ENCODE data around the gene OR12D2.
"Not testable (repeated sequence)": the region's sequence is repeated elsewhere in the genome, so short reads cannot be mapped to it uniquely, and the experiment has no call there.

OR12D2 gene

DNA sequence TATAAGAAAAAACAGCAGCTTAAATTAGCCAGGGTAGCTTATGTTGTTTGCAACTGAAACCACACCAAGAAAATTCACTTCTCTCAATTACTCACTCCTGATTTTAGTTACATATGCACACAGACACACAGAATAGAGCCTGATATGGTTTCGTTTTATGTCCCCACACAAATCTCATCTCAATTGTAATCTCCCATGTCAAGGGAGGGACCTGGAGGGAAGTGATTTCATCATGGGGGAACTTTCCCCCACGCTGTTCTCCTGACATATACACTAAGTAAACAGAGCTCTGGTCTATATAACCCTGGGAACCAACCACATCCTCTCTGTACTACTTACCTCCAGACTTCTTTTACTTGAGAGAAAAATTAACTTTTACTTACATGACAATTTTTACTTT, 29.1 kb downstream of the OR12D2 start:
- 0 out of 2 replicates have a peak, but pooled peaks cover 5% of the 10 kb centered on the region for H3K27me3 ChIP-seq
- TF ChIP-seq, protein P1, sequence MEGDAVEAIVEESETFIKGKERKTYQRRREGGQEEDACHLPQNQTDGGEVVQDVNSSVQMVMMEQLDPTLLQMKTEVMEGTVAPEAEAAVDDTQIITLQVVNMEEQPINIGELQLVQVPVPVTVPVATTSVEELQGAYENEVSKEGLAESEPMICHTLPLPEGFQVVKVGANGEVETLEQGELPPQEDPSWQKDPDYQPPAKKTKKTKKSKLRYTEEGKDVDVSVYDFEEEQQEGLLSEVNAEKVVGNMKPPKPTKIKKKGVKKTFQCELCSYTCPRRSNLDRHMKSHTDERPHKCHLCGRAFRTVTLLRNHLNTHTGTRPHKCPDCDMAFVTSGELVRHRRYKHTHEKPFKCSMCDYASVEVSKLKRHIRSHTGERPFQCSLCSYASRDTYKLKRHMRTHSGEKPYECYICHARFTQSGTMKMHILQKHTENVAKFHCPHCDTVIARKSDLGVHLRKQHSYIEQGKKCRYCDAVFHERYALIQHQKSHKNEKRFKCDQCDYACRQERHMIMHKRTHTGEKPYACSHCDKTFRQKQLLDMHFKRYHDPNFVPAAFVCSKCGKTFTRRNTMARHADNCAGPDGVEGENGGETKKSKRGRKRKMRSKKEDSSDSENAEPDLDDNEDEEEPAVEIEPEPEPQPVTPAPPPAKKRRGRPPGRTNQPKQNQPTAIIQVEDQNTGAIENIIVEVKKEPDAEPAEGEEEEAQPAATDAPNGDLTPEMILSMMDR (IDR thresholded peaks at IDR 0.05; ENCODE audit: low read depth, low read length): no peak
- no peaks in the 10 kb centered on the region for H3K9me3 ChIP-seq
- no peak for DNase-seq
- H3K4me1 ChIP-seq: no peaks in the 10 kb centered on the region
- H3K4me3 ChIP-seq (ENCODE audit: low read depth, low read length): no peak overlapping the region
- H3K36me3 ChIP-seq: no peaks in the 10 kb centered on the region

DNA sequence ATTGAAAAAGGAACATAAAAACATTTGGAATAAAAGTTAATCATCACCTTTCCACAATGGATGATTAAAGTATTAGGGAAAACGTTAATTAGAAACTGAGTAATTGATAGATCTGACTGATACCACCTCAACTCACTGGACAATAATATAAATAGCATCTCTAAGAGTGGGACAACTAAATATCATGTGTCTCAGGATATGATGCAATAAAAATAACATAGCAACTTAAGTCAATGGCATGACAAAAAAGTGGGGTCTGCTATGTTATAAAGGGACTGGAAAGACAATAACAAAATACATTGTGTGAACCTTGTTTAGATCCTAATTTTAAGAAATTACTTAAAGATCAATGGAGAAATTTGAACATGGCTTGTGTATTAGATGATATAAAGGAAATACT, 29.6 kb downstream of the OR12D2 start:
- TF ChIP-seq, protein P1 (IDR thresholded peaks at IDR 0.05; ENCODE audit: low read depth, low read length): no peak
- no peak for DNase-seq
- Histone ChIP-seq H3K27me3 (0 out of 2 replicates have a peak, but pooled peaks cover 5% of the 10 kb centered on the region), H3K4me3 (ENCODE audit: low read depth, low read length) (no peak overlapping the region), H3K9me3 (no peaks in the 10 kb centered on the region), H3K4me1 (no peaks in the 10 kb centered on the region), H3K36me3 (no peaks in the 10 kb centered on the region)

DNA sequence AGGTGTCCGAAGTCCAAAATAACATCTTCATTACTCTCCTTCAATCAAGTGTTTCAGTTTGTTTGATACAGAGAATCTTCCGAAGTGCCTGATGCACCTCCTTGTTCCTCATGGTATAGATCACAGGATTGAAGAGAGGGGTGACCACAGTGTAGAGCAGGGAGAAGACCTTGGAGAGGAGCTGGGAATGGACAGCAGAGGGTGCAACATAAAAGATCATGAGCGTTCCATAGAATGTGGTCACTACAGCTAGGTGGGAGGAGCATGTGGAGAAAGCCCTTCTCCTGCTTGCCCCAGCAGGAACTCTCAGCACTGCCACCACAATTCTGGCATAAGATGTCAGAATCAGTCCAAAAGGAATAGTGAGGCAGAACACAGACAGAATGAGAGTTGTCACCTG, 31.2 kb downstream of the OR12D2 start:
- no peak overlapping the region for H3K4me3 ChIP-seq (ENCODE audit: low read depth, low read length)
- DNase-seq: no peak
- H3K9me3 ChIP-seq: no peaks in the 10 kb centered on the region
- H3K36me3 ChIP-seq: no peaks in the 10 kb centered on the region
- H3K4me1 ChIP-seq: no peaks in the 10 kb centered on the region
- TF ChIP-seq, protein P1 (IDR thresholded peaks at IDR 0.05; ENCODE audit: low read depth, low read length): no peak
- H3K27me3 ChIP-seq: no peaks in the 10 kb centered on the region

DNA sequence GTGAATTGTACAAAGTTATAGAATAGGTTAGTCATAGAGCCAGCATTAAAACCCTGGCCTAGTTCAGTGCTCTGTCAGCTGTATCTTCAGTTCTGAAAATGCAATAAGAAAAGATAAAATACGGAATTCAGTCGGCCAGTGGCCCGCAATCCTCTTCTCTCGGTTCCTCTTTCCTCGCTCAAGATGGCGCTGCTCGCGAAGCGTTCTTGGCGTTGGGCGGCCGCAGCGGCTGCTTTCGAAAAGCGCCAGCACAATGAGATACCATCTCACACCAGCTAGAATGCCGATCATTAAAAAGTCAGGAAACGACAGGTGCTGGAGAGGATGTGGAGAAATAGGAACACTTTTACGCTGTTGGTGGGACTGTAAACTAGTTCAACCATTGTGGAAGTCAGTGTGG, 41.3 kb downstream of the OR12D2 start:
- H3K4me1 ChIP-seq; H3K9me3 ChIP-seq; H3K27me3 ChIP-seq; H3K36me3 ChIP-seq; H3K4me3 ChIP-seq (ENCODE audit: low read depth, low read length); DNase-seq: not testable (repeated sequence)

DNA sequence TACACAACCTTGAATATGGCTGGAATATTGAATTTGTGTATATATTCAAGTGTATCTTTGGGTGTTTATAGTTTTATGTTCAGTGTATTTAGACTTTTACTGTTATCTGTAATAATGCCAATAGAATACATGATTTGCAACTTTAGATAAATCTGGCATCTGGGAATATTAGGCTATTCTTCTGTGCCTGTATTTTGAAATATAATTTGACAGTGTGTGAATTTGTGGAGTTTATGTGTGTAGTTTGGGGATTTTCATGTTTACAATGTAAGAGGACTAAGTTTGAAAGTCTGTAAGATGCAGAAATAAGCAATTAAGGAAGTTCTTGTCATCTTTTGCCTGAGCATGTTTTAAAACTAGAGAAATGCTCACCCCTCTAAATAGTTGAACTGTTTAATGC, 43.6 kb downstream of the OR12D2 start, which contains the start of gene OR10C1:
Gene OR10C1 (plus strand): TSS at position 301 of the 400 bp plus-strand sequence. CDS start 710 bp downstream, outside the sequence.
- Histone ChIP-seq H3K27me3 (no peaks in the 10 kb centered on the region), H3K36me3 (no peaks in the 10 kb centered on the region), H3K9me3 (no peaks in the 10 kb centered on the region), H3K4me1 (no peaks in the 10 kb centered on the region), H3K4me3 (ENCODE audit: low read depth, low read length) (no peak within 1 kb of the TSS)
- no peak for DNase-seq
- TF ChIP-seq, protein P1 (IDR thresholded peaks at IDR 0.05; ENCODE audit: low read depth, low read length): no peak

DNA sequence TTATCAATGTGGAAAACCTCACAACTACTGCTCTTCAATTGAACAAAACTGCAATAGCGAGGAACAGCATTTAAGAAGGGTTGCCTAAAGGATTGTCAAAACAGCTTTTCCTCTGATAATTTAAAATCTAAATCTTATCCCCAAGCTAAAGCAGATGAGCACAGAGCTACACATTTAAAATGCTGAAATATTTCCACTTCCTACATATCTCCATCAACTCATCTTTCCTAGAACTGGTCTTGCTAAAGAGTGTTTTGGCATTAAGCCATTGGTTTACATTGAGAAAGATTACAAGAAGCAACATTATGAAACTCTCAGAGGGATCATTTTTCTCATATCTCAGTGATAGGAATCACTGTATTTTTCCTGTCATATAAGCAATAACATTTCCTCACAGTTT, 47.3 kb downstream of the OR12D2 start:
- TF ChIP-seq, protein P1 (IDR thresholded peaks at IDR 0.05; ENCODE audit: low read depth, low read length): no peak
- DNase-seq: no peak
- no peaks in the 10 kb centered on the region for H3K36me3 ChIP-seq

DNA sequence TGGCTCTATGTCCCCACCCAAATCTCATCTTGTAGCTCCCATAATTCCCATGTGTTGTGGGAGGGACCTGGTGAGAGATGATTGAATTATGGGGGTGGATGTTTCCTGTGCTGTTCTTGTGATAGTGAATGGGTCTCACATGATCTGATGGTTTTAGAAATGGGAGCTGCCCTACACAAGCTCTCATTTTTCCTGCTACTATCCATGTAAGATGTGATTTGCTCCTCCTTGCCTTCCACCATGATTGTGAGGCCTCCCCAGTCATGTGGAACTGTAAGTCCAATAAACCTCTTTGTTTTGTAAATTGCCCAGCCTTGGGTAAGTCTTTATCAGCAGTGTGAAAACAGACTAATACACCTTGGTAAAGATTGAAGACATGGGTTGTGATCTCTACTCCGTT, 48.6 kb downstream of the OR12D2 start:
- DNase-seq: not testable (repeated sequence)

More for the DNA sequence above, 47.3 kb downstream of the OR12D2 start:
- Histone ChIP-seq H3K4me1 (no peaks in the 10 kb centered on the region), H3K9me3 (no peaks in the 10 kb centered on the region), H3K27me3 (no peaks in the 10 kb centered on the region), H3K4me3 (ENCODE audit: low read depth, low read length) (no peak overlapping the region)

More for the DNA sequence above, 48.6 kb downstream of the OR12D2 start:
- H3K4me1 ChIP-seq; H3K4me3 ChIP-seq (ENCODE audit: low read depth, low read length); H3K9me3 ChIP-seq; H3K27me3 ChIP-seq; H3K36me3 ChIP-seq: not testable (repeated sequence)
